VCaP (cell line): ENCODE data around the gene SPATA25.
A peak's percentile ranks its signal among the peaks of the same experiment; 100 is the strongest.

Experiments used
- H3K27ac ChIP-seq: fragments of 450-650 bp; 2 replicates; pipeline ENCODE4 v1.5.1; 2017
- TF ChIP-seq, protein P1 (sequence below): fragments of 450-650 bp; conservative IDR thresholded peaks from 2 replicates; pipeline ENCODE4 v1.5.1; 2017; ENCODE audit warnings: mild to moderate bottlenecking, moderate library complexity

SPATA25 gene

GRCh38 chr20:45843506-45843905 lies 43.9 kb downstream of the SPATA25 start:
- TF ChIP-seq, protein P1, sequence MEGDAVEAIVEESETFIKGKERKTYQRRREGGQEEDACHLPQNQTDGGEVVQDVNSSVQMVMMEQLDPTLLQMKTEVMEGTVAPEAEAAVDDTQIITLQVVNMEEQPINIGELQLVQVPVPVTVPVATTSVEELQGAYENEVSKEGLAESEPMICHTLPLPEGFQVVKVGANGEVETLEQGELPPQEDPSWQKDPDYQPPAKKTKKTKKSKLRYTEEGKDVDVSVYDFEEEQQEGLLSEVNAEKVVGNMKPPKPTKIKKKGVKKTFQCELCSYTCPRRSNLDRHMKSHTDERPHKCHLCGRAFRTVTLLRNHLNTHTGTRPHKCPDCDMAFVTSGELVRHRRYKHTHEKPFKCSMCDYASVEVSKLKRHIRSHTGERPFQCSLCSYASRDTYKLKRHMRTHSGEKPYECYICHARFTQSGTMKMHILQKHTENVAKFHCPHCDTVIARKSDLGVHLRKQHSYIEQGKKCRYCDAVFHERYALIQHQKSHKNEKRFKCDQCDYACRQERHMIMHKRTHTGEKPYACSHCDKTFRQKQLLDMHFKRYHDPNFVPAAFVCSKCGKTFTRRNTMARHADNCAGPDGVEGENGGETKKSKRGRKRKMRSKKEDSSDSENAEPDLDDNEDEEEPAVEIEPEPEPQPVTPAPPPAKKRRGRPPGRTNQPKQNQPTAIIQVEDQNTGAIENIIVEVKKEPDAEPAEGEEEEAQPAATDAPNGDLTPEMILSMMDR: no peak
- no peak overlapping the region for H3K27ac ChIP-seq

DNA sequence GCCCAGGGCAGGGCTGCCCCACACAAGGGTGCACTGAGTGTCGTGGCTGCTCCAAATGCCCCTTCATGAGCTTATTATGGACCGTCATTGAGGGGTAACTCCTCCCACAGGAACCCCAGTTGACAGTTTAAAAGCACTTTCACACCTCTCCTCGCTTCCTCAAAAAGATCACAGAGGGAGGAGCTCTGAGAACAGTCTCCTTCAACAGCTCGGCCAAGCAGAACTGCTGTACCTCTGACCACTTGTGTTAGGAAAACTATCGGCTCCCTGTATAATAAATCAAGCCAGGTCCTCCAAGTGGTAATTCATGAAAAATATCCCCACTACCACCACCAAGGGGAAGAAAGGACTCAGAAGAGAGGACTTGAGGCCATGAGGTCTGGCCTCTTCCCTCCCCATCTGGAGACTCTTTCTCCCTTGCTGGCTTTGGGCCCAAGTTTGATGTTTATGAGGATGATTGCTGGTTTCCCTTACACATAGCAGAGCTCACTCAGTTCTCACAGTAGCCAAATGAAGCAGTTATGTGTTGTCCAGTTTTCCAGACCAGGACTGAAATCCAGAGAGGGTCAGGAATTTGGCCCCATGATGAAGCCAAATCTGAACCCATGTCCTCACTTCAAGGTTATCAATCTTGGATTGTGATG lies 45.1 kb downstream of the SPATA25 start:
- 0 out of 2 replicates have a peak overlapping the region, but pooled peaks have one; percentile 4 for H3K27ac ChIP-seq
- TF ChIP-seq, protein P1: no peak

DNA sequence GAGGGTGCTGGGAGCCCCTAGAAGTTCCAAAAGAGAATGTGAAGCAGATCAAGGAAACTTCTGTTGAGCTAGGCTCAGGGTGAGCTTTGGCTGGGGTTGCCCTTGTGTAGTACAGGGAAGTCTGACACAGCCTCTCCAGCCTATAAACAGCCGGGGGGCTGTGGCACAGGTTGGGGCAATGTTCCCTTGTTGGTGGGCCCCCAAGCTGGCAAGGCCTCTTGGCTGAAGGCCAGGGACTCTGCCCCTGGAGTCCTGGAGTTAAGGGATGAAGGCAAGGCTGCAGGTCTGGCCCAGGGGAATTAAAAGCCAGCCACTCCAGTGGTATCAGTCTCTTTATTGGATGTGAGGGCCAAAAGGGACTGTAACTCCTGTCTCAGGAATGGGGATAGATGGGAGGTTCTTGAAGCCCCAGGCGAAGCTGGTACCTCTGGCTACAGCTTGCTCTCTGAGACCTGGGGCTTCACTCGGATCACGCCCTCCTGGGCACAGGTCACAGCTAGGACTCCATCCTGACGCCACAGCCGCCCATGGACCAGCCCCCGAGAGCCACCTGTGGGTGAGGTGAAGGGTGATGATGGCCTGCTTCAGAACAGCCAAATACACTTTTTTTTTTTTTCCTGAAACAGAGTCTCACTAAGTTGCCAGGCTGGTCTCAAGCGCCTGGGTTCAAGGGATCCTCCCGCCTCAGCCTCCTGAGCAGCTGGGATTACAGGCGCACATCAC lies 45.9 kb downstream of the SPATA25 start:
- TF ChIP-seq, protein P1: no peak
- H3K27ac ChIP-seq: no peak overlapping the region

DNA sequence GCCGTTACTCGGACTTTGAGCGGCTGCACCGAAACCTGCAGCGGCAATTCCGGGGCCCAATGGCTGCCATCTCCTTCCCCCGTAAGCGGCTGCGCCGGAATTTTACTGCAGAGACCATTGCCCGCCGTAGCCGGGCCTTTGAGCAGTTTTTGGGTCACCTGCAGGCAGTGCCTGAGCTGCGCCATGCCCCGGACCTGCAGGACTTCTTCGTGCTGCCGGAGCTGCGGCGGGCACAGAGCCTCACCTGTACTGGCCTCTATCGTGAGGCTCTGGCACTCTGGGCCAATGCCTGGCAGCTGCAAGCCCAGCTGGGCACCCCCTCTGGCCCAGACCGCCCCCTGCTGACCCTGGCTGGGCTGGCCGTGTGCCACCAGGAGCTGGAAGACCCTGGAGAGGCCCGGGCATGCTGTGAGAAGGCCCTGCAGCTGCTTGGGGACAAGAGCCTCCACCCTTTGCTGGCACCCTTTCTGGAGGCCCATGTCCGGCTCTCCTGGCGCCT lies 46.7 kb downstream of the SPATA25 start:
- TF ChIP-seq, protein P1: no peak
- H3K27ac ChIP-seq: no peak overlapping the region

DNA sequence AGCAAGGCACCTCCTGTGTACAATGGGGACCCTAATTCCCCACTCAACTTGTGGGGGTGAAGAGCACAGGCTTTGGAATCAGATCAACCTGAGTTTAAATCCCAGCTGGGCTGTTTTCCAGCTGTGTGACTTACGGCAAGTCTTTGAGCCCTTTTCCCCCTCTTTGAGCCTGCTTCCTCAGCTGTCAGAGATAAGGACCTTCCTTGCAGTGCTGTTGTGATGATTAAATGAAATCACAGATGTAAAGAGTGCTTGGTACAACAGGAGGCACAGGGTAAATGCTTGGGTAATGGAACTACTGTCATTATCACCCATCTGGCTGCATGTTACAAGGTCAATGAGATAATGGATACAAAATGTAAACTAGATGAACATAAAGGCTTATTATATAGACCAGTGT lies 50.6 kb downstream of the SPATA25 start:
- TF ChIP-seq, protein P1: no peak
- H3K27ac ChIP-seq: no peak overlapping the region
